IPS DF 19.7 (cell line): Measurements from ENCODE around the gene NEMP2.
"Not testable (repeated sequence)": the region's sequence is repeated elsewhere in the genome, so short reads cannot be mapped to it uniquely, and the experiment has no call there.

Experiments
- DNase-seq: peaks from one replicate; pipeline ENCODE4 v3.0.0-alpha.2; 2013; ENCODE audit warnings: low read depth, low spot score

The NEMP2 gene

DNA sequence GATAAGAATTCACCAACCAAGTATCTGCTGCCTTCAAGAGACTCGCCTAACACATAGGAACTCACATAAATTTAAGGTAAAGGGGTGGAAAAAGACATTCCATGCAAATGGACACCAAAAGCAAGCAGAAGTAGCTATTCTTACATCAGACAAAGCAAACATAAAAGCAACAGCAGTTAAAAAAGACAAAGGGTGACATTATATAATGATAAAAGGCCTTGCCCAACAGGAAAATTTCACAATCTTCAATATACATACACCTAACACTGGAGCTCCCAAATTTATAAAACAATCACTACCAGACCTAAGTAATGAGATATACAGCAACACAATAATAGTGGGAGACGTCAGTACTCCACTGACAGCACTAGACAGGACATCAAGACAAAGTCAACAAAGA is 41.4 kb downstream of the NEMP2 start:
- no peak for DNase-seq

DNA sequence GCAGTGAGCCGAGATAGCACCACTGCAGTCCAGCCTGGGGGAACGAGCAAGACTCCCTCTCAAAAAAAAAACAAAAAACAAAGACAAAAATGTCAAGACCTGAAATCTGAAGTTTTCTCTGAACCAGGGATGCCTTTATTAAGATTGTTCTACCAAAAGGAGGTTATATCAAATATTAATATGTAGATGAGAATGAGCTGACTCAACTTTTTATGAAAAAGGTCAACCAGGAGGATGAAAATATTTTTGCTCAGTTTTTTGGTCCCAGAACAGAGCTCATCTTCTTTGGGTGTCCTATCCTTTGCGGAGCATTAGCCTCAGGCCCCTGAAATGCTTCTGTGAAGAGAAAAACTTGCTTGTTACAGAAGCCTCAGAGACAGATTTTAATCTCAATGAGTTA is 44.0 kb downstream of the NEMP2 start:
- DNase-seq: no peak

DNA sequence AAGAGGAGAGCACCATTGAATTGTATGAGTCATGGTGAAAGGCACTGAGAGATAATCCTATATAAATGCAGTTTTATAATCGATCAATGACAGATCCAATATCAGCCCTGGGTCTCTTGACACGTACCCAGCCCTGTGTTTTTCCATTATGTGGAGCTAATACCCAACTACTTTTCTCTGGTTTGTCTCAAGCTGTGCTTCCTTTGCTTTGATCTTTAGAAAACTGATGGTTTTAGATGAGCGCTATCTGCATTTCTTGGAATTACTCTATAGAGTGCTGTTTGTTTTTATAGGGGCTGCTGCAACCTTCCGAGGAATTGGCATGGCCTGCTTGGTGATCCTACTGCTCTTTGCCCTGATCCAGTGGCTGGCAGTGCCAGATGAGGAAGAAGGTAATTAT is 45.0 kb downstream of the NEMP2 start:
- no peak for DNase-seq

DNA sequence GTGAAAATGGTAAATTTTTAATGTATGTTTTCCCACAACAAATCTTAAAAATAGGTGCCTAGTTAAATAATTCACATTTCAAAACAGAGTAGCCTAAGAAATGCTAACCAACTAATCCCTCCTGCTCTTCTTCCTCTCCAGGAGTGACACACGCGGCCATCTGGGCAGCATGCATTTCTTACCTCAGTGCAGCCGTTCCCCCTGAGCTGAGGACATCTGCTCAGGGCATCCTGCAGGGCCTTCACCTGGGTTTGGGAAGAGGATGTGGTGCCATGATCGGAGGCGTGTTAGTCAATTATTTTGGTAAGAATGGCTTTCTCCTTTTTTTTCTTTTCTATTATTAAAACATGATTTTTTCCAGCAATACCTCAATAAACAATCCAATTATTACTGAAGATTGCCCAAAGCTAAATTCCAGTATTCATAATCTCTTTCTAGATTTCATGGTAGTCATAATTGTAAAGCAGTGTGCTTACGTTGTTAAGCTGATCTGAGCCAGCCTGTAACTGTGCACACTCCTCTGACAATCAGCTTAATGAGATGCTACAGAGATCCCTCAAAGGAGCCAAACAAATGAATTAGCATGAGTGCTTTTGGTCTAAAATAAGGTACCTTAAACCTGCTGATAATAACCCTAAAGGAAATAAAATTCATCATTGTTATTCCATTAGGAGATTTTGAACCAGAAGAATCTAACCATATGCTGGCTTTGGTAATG is 45.8 kb downstream of the NEMP2 start:
- no peak for DNase-seq

- no peak for DNase-seq
Measured at GRCh38 chr2:190486037-190486623, 48.4 kb downstream of the NEMP2 start.

DNA sequence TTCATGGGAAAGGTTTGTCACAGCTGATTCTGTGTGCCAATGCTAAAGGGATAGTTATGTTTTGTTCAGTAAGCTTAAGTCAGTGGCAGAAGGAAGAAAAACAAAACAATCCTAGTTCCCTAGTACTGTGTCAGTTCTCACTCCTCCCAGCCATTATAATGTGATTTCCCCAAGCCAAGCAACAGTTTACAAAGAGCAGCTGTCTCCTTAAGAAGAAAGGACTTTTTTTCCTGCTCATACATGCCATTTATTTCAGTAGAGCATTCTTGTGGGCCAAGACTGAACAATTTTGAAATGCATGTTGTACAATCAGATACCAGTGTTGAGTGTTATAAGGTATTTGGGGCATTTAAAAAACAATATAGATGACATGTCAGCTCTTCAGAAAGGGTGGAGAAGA is 52.1 kb downstream of the NEMP2 start:
- DNase-seq: no peak

DNA sequence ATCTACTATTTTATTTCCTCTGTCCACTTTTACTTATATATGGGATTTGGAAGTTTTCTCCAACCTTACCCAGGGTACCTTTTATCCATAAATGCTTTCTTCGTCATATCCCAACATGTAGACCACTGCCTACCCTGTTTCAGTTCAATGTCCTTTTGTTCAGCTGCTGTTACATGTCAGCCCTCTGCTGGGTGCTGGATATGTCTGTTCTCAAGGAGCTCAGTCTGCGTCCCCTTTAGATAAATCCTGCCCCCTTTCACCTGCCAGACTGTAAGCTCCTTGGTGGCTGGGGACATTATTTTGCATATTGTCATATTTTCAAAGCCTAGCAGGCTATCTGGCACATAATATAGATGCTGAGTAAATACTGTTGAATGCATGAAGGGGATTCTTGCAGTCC is 53.2 kb downstream of the NEMP2 start:
- DNase-seq: no peak

DNA sequence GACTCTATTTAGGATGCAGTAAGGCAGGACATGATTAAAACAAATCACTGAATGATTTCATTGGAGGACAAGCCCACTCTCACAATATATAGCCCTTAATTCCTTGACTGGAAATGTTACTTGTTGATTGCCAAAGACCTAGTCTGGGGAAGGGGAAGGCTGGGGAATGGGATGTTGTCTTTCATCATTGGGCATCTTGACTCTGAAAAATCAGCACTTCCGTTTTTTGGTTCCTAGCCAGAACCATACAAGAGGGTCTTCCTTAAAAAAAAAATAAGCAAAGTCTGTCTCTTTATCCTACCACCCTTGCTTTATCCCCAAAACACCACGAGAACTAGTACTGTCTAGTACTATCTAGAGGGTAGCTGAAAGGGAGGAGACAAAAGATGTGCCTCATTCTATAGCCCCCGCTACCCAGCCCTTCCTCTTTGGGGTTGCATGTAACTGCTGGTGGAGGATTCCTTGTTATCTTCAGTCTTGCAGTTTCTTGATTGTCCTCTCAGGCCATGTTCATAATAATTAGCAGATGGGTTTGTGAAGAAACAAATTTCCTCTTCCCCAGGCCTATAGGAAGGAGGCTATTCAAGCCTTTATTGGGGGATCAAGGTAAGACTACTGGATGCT is 55.8 kb downstream of the NEMP2 start:
- no peak for DNase-seq

DNA sequence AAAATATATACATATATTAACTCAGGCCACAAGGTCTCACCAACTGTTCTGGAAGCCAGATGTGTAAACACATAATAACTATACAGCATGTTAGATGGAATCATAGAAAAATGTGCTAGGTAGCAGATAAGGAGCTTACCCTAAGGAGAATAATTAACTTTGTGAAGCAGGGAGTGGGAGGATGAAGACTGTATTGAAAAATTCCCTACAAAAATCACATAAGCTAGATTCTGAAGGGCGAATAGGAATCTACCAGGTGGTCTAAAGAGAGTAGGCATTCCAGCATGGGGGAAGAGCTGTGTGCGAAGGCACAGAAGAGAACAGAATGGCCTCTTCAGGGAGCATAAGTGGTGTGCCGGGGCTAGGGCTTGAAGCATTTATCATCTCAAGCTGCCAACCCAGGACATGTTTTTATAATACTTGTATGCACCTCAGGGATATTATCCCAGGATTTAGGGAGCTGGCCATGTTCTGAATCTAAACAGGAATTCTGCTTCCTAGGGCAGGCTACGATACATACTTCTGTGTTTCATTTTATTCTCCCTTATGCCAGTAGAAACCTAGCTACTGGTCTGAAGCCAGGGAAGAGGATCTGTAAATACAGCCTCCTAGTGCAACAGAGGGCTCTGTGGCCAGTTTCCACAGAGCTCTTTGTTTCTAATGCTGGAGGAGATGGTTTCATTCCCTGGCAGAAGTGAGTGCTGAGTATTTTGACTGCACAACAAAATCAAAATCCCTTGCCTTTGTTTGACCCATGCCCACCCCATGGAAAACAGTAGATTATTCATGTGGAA is 56.7 kb downstream of the NEMP2 start:
- no peak for DNase-seq

DNA sequence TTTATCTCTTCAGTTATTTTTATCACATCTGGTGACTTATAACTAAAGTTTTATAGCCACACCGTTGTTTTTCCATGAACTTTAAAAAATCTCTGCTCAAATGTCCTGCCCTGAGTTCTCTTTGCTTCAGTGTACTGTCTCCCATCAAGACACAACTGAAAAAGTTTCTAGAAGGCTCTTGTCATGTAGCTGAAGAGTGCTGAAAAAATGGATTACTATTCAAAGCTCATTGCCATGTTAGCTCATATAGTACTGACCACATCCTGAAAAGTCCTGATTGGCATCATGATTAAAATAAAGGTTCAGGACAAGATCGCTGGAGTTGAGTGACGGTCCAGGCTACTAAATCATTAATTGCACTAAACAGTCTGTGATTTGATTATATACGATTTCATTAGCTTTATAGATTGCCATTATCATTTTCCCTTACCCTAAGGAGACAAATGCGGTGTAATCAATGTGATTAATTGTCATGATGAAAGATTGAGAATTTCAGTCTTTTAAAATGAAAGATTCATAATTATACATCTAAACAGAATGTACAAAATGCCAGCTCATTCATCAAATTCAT is 64.2 kb downstream of the NEMP2 start:
- DNase-seq: no peak

- no peak for DNase-seq
Measured at GRCh38 chr2:190469771-190470170, 64.8 kb downstream of the NEMP2 start.

- no peak for DNase-seq
Measured at GRCh38 chr2:190468814-190469569, 65.5 kb downstream of the NEMP2 start.

DNA sequence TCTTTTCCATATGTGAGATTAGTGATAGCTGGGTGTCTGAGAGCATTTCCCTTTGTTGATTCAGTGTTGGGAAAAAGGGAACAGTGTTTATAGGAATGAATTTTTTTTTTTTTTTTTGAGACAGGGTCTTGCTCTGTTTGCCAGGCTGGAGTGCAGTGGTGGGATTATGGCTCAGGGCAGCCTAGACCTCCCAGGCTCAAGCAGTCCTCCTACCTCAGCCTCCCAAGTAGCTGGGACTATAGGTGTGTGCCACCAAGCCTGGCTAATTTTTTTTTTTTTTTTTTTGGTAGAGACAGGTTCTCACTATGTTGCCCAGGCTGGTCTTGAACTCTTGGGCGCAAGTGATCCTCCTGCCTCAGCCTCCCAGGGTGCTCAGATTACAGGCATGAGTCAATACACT is 66.2 kb downstream of the NEMP2 start:
- DNase-seq: not testable (repeated sequence)

- no peak for DNase-seq
Measured at GRCh38 chr2:190467575-190468083, 66.9 kb downstream of the NEMP2 start.

GRCh38 chr2:190466819-190467446 is 67.6 kb downstream of the NEMP2 start:
- DNase-seq: no peak

DNA sequence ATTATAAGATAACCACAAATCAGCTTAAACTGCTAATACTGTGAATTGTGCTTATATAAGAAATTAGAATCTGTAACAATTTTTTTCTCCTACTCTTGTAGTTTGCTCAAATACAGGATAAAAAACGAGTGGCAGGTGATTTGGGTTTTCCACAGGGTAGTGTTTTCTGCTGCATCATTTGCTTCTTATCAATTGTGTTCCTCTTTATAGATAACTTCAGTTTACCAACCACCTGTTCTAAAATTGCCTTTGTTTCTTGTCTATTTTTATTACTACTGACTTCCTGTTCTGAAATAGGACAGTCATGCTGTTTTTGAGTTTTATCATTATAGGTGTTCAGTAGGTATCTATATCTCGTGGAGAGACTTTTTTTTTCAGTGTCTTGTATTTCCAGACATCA is 69.5 kb downstream of the NEMP2 start:
- no peak for DNase-seq

GRCh38 chr2:190462611-190463010 is 71.9 kb downstream of the NEMP2 start:
- no peak for DNase-seq

- DNase-seq: no peak
Measured at GRCh38 chr2:190462181-190462580, 72.3 kb downstream of the NEMP2 start.

DNA sequence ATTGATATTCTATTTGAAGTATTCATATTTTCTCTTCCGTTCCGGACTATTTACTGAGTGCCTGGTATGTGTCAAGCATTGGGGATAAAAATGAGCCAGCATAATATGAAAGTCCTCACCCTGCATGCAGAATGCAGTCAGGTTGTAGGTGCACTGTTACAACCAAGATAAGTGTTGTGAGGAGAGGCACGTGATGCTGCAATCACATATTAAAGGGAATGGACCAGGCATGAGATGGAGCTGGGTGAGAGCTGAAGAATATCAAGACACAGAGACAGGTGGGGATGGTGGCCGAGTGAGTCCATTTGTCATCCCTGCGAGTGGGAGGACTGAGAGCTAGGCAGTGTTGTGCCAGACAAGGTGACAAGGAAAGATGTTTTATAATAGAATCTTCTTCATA is 74.0 kb downstream of the NEMP2 start:
- no peak for DNase-seq

DNA sequence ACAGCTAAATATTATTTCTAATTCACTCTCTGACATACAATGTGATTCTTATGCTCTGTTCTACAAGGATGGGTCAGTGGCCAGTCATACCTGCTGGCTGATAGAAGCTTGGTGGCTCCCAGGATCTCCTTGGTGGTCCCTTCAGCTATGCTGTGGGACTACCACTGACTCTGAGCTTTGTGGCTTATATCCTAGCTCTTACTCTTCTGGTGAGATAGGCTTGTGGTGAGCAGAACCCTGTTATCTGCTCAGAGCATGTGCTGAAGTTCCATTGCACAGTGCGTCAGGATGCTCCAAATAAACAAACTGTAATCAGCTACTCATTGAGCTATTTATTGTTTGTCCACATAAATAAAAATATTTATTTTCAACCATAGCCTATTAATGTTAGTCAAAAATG is 74.6 kb downstream of the NEMP2 start:
- no peak for DNase-seq
